HG02623 (cell line): ENCODE measurements around the gene KRTAP5-4.

ENCODE experiments used
- ATAC-seq: cut with Tn5 transposase; IDR thresholded peaks from one replicate; pipeline ENCODE4 v1.9.1; 2021; ENCODE audit warnings: moderate library complexity; ENCODE audit not compliant: unreplicated experiment

Gene KRTAP5-4

DNA sequence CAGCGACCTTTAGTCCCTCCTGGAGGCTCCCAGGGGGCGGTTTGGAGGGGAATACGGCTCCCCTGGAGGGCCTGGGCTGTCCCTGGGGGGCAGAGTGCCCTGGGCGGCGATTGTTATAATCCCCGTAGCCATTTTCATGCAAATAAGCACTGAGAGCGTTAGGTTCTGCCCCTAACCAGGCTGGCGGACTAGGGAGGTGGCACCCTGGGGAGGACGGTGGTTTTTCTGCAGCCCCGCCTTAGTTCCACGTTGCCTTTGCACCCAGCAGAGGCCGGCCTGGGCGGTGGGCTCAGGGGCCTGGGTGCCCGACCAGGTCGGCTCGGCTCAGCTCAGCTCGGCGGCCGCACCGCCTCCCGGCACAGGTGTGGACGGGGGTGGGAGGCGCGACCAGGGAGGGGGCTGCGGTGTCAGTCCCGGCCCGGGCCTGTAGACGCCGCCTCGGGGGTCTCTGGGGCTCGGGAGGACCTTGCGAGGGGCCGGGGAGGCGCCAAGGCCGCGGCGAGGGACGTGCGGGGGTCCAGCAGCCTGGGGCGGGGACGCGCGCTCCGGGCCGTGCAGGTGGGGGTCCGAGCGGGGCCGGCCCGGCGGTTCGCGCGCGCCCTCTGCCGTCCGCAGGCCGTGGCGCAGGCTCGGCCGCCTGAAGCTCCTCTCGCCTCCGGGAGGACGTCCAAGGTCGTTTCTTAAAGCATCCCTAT, 47.6 kb downstream of the KRTAP5-4 start:
- no peak for ATAC-seq

DNA sequence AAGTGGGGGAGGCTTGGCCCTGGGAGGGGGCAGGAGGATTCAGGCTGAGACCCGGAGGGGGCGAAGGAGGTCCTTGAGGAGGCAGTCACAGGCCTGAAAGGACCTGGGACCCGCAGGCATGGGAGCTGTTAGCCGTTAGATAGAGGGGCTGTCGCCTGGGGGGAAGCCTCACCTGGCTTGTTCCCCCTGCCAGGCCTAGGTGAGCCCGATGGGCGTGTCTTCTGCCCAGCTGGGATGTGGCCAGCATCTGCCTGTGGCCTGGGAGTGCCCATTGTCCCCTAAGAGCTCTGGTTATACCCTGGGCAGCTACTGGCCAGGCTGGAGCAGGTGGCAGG, 48.1 kb downstream of the KRTAP5-4 start:
- no peak for ATAC-seq

DNA sequence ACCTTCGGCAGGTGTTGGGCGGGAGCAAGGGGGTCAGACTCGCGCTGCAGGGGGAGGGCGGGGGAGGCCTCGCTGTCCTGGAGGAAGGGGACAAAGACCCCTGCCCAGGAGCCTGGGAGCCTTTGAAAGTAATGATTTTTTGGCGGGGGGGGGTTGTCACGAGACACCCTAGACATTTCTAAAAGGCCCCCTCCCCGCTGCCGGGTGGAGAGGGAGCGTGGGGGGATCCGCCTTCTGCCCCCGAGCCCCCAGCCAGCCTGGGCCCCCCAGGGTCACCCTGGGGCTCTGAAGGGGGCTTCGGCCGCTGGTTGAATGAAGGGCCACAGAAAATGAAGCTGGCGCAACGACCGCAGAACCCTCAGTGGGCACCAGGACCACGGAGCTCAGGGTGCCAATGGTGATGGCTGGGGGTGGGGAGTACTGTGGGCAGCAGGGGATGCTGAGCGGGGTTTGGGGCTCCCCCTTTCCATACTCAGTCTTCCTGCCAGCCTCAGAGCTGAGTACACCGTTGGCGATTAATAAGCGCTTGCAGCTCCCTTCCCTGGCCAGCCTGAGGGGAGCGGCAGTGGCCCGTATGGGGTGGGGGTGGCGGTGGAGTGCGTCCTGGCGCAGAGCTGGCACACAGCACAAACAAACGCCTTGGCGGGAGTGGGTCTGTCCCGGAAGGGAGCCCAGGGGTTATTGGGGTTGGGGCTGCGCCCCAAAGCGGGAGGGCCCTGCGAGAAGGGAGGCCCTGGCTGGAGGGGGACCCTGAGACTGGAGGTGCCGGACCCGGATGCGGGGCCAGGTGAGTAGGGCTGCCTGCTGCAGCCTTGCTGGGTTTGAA, 48.6 kb downstream of the KRTAP5-4 start:
- no peak for ATAC-seq

- ATAC-seq = peak; percentile 66
These were observed 49.5 kb downstream of the KRTAP5-4 start, which contains the start of gene DUSP8 for GRCh38 chr11:1572197-1573076. TSS of gene DUSP8 (minus strand) at chr11:1572271. CDS start at chr11:1565826, 6,445 bp downstream.

DNA sequence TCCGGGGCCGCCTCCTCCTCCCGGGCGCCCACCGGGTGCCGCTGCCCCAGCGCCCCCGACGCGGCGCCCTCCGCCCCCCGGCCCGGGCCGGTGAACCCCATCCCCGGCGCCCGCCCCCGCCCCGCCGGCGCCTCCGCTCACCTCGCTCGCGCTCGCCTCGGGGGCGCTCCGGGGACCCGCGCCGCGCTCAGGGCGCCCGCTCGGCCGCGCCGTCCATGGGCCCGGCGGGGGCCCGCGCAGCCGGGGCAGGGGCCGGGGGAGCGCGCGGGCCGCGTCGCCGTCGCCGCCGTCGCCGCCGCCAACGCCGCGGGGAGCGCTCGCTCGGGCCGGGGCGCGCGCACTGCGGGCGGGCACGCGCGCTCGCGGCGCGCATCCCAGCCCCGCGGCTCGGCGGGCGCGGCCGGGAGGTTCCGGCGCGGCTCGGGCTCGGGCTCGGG, 50.2 kb downstream of the KRTAP5-4 start:
- ATAC-seq = no peak
